HCT116 (cell line): ENCODE data around the gene XYLT1.

Source experiments
- CBX3 ChIP-seq: IDR thresholded peaks from 2 replicates; pipeline ENCODE4 v1.6.1; 2012; ENCODE audit warnings: low read depth
- CTCF ChIP-seq, 3 experiments: fragments of 200-600 bp in 1 of 3; sonication (generic) in 1 of 3; IDR thresholded peaks in 2 of 3; conservative IDR thresholded peaks in 1 of 3; 2 replicates each; pipeline ENCODE4 v1.5.1; 2012 to 2017; ENCODE audit warnings: low read depth in 2 of 3, low read length in 2 of 3, antibody characterized with exemption in 1 of 3, borderline replicate concordance in 1 of 3, control low read depth in 1 of 3, mild to moderate bottlenecking in 1 of 3, mixed read lengths in 1 of 3, mixed run types in 1 of 3, moderate library complexity in 1 of 3; ENCODE audit not compliant: insufficient read depth in 1 of 3
- EZH2 ChIP-seq: fragments of 200-600 bp; sonication (generic); IDR thresholded peaks from 2 replicates; pipeline ENCODE4 v1.6.1; 2017; ENCODE audit warnings: antibody characterized with exemption, mixed run types
- POLR2A ChIP-seq: IDR thresholded peaks from 2 replicates; pipeline ENCODE4 v1.7.0; 2011; ENCODE audit warnings: borderline replicate concordance; ENCODE audit not compliant: insufficient read depth, insufficient read length; ENCODE audit errors: extremely low read depth
- POLR2AphosphoS5 ChIP-seq: IDR thresholded peaks from 2 replicates; pipeline ENCODE4 v1.6.1; 2011; ENCODE audit warnings: mild to moderate bottlenecking, low read depth, low read length, moderate library complexity
- RAD21 ChIP-seq: IDR thresholded peaks from 2 replicates; pipeline ENCODE4 v1.6.1; 2012; ENCODE audit warnings: low read depth, mild to moderate bottlenecking
- SP1 ChIP-seq: IDR thresholded peaks from 2 replicates; pipeline ENCODE4 v1.6.1; 2012; ENCODE audit warnings: low read depth
- SRF ChIP-seq: IDR thresholded peaks from 2 replicates; pipeline ENCODE4 v1.6.1; 2012; ENCODE audit warnings: low read depth
- YY1 ChIP-seq: IDR thresholded peaks from 2 replicates; pipeline ENCODE4 v1.6.1; 2011; ENCODE audit warnings: low read length, low read depth, moderate library complexity, mild to moderate bottlenecking; ENCODE audit not compliant: insufficient replicate concordance; ENCODE audit errors: extremely low read depth
- ZFX ChIP-seq: fragments of 450-650 bp; IDR thresholded peaks from 2 replicates; pipeline ENCODE4 v1.6.1; 2017
- TF ChIP-seq, protein P1 (sequence below): IDR thresholded peaks from 2 replicates; pipeline ENCODE4 v1.6.1; 2012; ENCODE audit warnings: low read depth
- TF ChIP-seq, protein P2 (sequence below): IDR thresholded peaks from 2 replicates; pipeline ENCODE4 v1.6.1; 2012

- no peak for TF ChIP-seq CBX3
- no peak for TF ChIP-seq CTCF (IDR thresholded peaks at IDR 0.05 in 2 of 3, conservative IDR thresholded peaks at IDR 0.05 in 1 of 3; ENCODE audit: borderline replicate concordance in 1 of 3, insufficient read depth in 1 of 3, low read depth in 2 of 3, low read length in 2 of 3)
- no peak for TF ChIP-seq POLR2A
- TF ChIP-seq ZFX, result no peak
- TF ChIP-seq, protein P1, sequence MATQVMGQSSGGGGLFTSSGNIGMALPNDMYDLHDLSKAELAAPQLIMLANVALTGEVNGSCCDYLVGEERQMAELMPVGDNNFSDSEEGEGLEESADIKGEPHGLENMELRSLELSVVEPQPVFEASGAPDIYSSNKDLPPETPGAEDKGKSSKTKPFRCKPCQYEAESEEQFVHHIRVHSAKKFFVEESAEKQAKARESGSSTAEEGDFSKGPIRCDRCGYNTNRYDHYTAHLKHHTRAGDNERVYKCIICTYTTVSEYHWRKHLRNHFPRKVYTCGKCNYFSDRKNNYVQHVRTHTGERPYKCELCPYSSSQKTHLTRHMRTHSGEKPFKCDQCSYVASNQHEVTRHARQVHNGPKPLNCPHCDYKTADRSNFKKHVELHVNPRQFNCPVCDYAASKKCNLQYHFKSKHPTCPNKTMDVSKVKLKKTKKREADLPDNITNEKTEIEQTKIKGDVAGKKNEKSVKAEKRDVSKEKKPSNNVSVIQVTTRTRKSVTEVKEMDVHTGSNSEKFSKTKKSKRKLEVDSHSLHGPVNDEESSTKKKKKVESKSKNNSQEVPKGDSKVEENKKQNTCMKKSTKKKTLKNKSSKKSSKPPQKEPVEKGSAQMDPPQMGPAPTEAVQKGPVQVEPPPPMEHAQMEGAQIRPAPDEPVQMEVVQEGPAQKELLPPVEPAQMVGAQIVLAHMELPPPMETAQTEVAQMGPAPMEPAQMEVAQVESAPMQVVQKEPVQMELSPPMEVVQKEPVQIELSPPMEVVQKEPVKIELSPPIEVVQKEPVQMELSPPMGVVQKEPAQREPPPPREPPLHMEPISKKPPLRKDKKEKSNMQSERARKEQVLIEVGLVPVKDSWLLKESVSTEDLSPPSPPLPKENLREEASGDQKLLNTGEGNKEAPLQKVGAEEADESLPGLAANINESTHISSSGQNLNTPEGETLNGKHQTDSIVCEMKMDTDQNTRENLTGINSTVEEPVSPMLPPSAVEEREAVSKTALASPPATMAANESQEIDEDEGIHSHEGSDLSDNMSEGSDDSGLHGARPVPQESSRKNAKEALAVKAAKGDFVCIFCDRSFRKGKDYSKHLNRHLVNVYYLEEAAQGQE, result no peak
- TF ChIP-seq SRF, result no peak
- no peak for TF ChIP-seq SP1
- TF ChIP-seq, protein P2, sequence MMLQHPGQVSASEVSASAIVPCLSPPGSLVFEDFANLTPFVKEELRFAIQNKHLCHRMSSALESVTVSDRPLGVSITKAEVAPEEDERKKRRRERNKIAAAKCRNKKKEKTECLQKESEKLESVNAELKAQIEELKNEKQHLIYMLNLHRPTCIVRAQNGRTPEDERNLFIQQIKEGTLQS, result no peak
- TF ChIP-seq RAD21, result no peak
- TF ChIP-seq EZH2, result no peak
- TF ChIP-seq POLR2AphosphoS5, result no peak
- TF ChIP-seq YY1, result no peak
Observed at GRCh38 chr16:17329391-17329790, 141.4 kb downstream of the XYLT1 start.
